Endothelial cell of umbilical vein (primary cell): ENCODE data around the gene PTPN13. TPM values are rescaled to one million over a fixed set of nuclear protein-coding genes. Genes with fewer than 3 reads are reported as not detected.

Source experiments
- BruUV-seq: library from RNA; stranded (reverse); fragments of 400-500 nt; replicated peaks from 2 replicates; lab custom pipeline; 2021; lab: Mats Ljungman, UMichigan
- CTCF ChIA-PET: fragments of 300-600, 350-600 bp; sonication (Branson Sonifier 250); formaldehyde crosslinking; loops from one replicate; lab custom pipeline; 2021; ENCODE audit warnings: antibody characterized with exemption, inconsistent platforms; lab: Charles Lee
- POLR2A ChIA-PET: fragments of 300-600, 350-600 bp; sonication (Branson Sonifier 250); formaldehyde crosslinking; loops from one replicate; lab custom pipeline; 2021; ENCODE audit warnings: antibody characterized with exemption, inconsistent platforms; lab: Charles Lee
- DNase-seq: peaks from one replicate; pipeline ENCODE4 v3.0.0-alpha.2; 2011; ENCODE audit warnings: low read depth, low spot score
- FAIRE-seq: peaks from 2 replicates; lab custom pipeline; 2011; peaks lifted over from hg19 to GRCh38; lab: Jason Lieb, UNC
- H2AFZ ChIP-seq: 2 replicates; pipeline ENCODE4 v1.6.0; 2012; ENCODE audit warnings: low read depth, low read length, control low read depth, inconsistent platforms
- H3K27ac ChIP-seq: 2 replicates; pipeline ENCODE4 v1.5.1; 2011; ENCODE audit warnings: low read depth, mild to moderate bottlenecking, control low read depth, low read length, moderate library complexity; ENCODE audit not compliant: insufficient read depth
- H3K27me3 ChIP-seq, 2 experiments: 2 replicates each; pipeline versions ENCODE4 v1.6.0 to v1.6.1; 2011; ENCODE audit warnings: low read length in 2 of 2, mixed read lengths in 1 of 2; ENCODE audit not compliant: control insufficient read depth in 2 of 2, insufficient read depth in 2 of 2
- H3K36me3 ChIP-seq, 2 experiments: 2 replicates in 1 of 2; 3 replicates in 1 of 2; pipeline ENCODE4 v1.5.1; 2011; ENCODE audit warnings: low read length in 2 of 2, mild to moderate bottlenecking in 1 of 2, moderate library complexity in 1 of 2; ENCODE audit not compliant: control insufficient read depth in 2 of 2, insufficient read depth in 2 of 2; ENCODE audit errors: extremely low read depth in 1 of 2
- H3K4me1 ChIP-seq: 3 replicates; pipeline ENCODE4 v1.5.1; 2011; ENCODE audit warnings: mild to moderate bottlenecking, low read length; ENCODE audit not compliant: control insufficient read depth, insufficient read depth; ENCODE audit errors: extremely low read depth
- H3K4me2 ChIP-seq: 2 replicates; pipeline ENCODE4 v1.6.1; 2011; ENCODE audit warnings: low read length, control low read depth, mixed read lengths; ENCODE audit not compliant: insufficient read depth
- H3K4me3 ChIP-seq, 3 experiments: fragments of 200-600 bp in 1 of 3; sonication (generic), shearing (Covaris generic) in 1 of 3; replicated peaks in 1 of 3; 2 replicates each; pipeline ENCODE4 v1.5.1; 2011 to 2016; ENCODE audit warnings: control low read depth in 3 of 3, low read length in 3 of 3, mild to moderate bottlenecking in 2 of 3, inconsistent platforms in 1 of 3, low read depth in 1 of 3, moderate library complexity in 1 of 3; ENCODE audit not compliant: insufficient read depth in 1 of 3
- H3K79me2 ChIP-seq: 2 replicates; pipeline ENCODE4 v1.6.0; 2012; ENCODE audit warnings: low read length, inconsistent platforms; ENCODE audit not compliant: control insufficient read depth, insufficient read depth
- H3K9ac ChIP-seq: replicated peaks from 2 replicates; pipeline ENCODE3; 2011; ENCODE audit warnings: low read length, control low read depth; ENCODE audit not compliant: insufficient read depth; ENCODE audit errors: extremely low read depth
- H3K9me1 ChIP-seq: replicated peaks from 3 replicates; pipeline ENCODE4 v1.6.0; 2011; ENCODE audit warnings: mild to moderate bottlenecking, low read length; ENCODE audit not compliant: control insufficient read depth, insufficient read depth; ENCODE audit errors: extremely low read depth
- H3K9me3 ChIP-seq: replicated peaks from 2 replicates; pipeline ENCODE4 v1.5.1; 2012; ENCODE audit warnings: low read length, inconsistent platforms; ENCODE audit not compliant: control insufficient read depth, insufficient read depth
- H4K20me1 ChIP-seq: replicated peaks from 2 replicates; pipeline ENCODE3; 2011; ENCODE audit warnings: mild to moderate bottlenecking, low read length; ENCODE audit not compliant: control insufficient read depth, insufficient read depth; ENCODE audit errors: extremely low read depth
- EZH2 ChIP-seq: IDR thresholded peaks from 2 replicates; pipeline ENCODE4 v1.6.1; 2012; ENCODE audit warnings: borderline replicate concordance, low read depth, mild to moderate bottlenecking, moderate library complexity, low read length, inconsistent platforms; ENCODE audit not compliant: severe bottlenecking
- FOS ChIP-seq: IDR thresholded peaks from 2 replicates; pipeline ENCODE4 v1.6.1; 2011; ENCODE audit warnings: mild to moderate bottlenecking, low read length, moderate library complexity, borderline replicate concordance; ENCODE audit not compliant: insufficient read depth
- GATA2 ChIP-seq: IDR thresholded peaks from 2 replicates; pipeline ENCODE4 v1.7.0; 2011; ENCODE audit warnings: low read depth, mild to moderate bottlenecking, moderate library complexity, mixed read lengths, low read length; ENCODE audit not compliant: insufficient read length, insufficient read depth
- JUN ChIP-seq: IDR thresholded peaks from 2 replicates; pipeline ENCODE4 v1.6.1; 2011; ENCODE audit warnings: borderline replicate concordance, low read depth; ENCODE audit not compliant: insufficient read length, insufficient read depth
- MYC ChIP-seq: IDR thresholded peaks from one replicate; pipeline ENCODE4 v1.6.1; 2011; ENCODE audit warnings: mild to moderate bottlenecking, low read depth, low read length
- POLR2A ChIP-seq: IDR thresholded peaks from 2 replicates; pipeline ENCODE4 v1.6.1; 2012; ENCODE audit warnings: low read depth, mild to moderate bottlenecking, control low read depth, low read length
- POLR2AphosphoS5 ChIP-seq: IDR thresholded peaks from 2 replicates; pipeline ENCODE4 v1.6.1; 2012; ENCODE audit warnings: low read depth, mild to moderate bottlenecking, control low read depth, low read length, moderate library complexity; ENCODE audit not compliant: insufficient read depth
- dilution Hi-C: fragments of 300-500 bp; cut with MboI; formaldehyde crosslinking; loops from one replicate; pipeline ENCODE4 v1.15.0; 2019; ENCODE audit warnings: low sequenced_read_pairs; ENCODE audit not compliant: extremely low pct_ligation_motif_present
- intact Hi-C: fragments of 100-400 bp; cut with micrococcal nuclease; formaldehyde crosslinking; loops from one replicate; pipeline ENCODE4 v1.10.0; 2022
- polyA plus RNA-seq, 4 experiments: library from polyadenylated mRNA; depleted of rRNA in 3 of 4; stranded (reverse) in 3 of 4; unstranded in 1 of 4; fragments of >200 nt; gene quantifications; 2 replicates each; pipeline versions ENCODE4 v1.2.1 to v1.2.3, GENCODE V29; 2011 to 2012; ENCODE audit warnings: missing spikeins in 1 of 4
- total RNA-seq: library from RNA; stranded (reverse); gene quantifications from 2 replicates; pipeline ENCODE4 v1.2.3, GENCODE V29; 2021
- TF ChIP-seq, protein P1 (sequence below), 2 donors: IDR thresholded peaks; 1 replicate in 1 of 2; 2 replicates in 1 of 2; pipeline ENCODE4 v1.5.1; 2011; ENCODE audit warnings: low read length in 2 of 2, mild to moderate bottlenecking in 2 of 2, moderate library complexity in 2 of 2, control low read depth in 1 of 2, inconsistent platforms in 1 of 2, low read depth in 1 of 2; ENCODE audit not compliant: insufficient read depth in 1 of 2; ENCODE audit errors: extremely low read depth in 1 of 2
- TF ChIP-seq, protein P2 (sequence below): IDR thresholded peaks from 2 replicates; pipeline ENCODE4 v1.6.1; 2011; ENCODE audit not compliant: insufficient read depth, insufficient read length

PTPN13 gene
- total and polyA plus RNA-seq, 2 donors (not counting 3 experiments of a cell fraction or from before 2014, with no cell fraction given), result 0.69 to 2.9 TPM

DNA sequence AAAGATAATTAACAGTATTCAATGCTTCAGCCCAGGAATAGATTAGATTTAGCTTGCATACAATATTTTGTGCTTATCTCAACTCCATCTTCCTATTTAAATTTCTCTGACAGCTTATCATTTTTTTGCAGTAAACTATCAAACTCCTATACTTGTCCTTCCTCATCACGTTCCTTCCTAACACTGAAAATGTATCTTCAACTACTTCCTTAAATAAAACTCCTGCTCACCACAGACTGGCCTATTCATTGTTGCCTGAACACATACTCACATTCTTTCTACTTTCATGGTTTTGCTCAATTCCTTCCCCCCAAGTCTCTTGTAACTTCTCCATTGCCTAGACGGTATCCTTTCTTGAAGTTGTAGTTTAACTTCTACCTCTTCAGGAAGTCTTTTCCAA is 28.5 kb upstream of the PTPN13 start:
- no peak for TF ChIP-seq FOS
- TF ChIP-seq, protein P1, sequence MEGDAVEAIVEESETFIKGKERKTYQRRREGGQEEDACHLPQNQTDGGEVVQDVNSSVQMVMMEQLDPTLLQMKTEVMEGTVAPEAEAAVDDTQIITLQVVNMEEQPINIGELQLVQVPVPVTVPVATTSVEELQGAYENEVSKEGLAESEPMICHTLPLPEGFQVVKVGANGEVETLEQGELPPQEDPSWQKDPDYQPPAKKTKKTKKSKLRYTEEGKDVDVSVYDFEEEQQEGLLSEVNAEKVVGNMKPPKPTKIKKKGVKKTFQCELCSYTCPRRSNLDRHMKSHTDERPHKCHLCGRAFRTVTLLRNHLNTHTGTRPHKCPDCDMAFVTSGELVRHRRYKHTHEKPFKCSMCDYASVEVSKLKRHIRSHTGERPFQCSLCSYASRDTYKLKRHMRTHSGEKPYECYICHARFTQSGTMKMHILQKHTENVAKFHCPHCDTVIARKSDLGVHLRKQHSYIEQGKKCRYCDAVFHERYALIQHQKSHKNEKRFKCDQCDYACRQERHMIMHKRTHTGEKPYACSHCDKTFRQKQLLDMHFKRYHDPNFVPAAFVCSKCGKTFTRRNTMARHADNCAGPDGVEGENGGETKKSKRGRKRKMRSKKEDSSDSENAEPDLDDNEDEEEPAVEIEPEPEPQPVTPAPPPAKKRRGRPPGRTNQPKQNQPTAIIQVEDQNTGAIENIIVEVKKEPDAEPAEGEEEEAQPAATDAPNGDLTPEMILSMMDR (IDR thresholded peaks at IDR 0.05; ENCODE audit: extremely low read depth in 1 of 2, insufficient read depth in 1 of 2, low read depth in 1 of 2, low read length in 2 of 2), result no peak
- TF ChIP-seq GATA2, result no peak
- TF ChIP-seq, protein P2, sequence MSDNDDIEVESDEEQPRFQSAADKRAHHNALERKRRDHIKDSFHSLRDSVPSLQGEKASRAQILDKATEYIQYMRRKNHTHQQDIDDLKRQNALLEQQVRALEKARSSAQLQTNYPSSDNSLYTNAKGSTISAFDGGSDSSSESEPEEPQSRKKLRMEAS, result no peak
- no peak for TF ChIP-seq MYC
- TF ChIP-seq EZH2, result no peak
- TF ChIP-seq JUN, result no peak
- no peak for TF ChIP-seq POLR2A
- no peak for TF ChIP-seq POLR2AphosphoS5
- Histone ChIP-seq H3K36me3 (no peaks in the 10 kb centered on the region), H3K9ac (no peak overlapping the region), H3K9me1 (no peaks in the 10 kb centered on the region), H2AFZ (no peak overlapping the region), H3K4me2 (no peak overlapping the region), H4K20me1 (no peaks in the 10 kb centered on the region), H3K79me2 (no peaks in the 10 kb centered on the region), H3K9me3 (no peaks in the 10 kb centered on the region), H3K4me1 (no peaks in the 10 kb centered on the region), H3K4me3 (no peak overlapping the region), H3K27me3 (no peaks in the 10 kb centered on the region), H3K27ac (no peak overlapping the region)
- dilution Hi-C loops (no loop called here), intact Hi-C loops (no loop called here)
- DNase-seq (no peak), FAIRE-seq (no peak)
- ChIA-PET POLR2A (no interaction called here), CTCF (interaction anchor here (0.7 to 1.1 kb wide), 2 partner anchors 18 to 67 kb away, joined by 3 read pairs; no protein-coding TSS in a partner anchor)
- BruUV-seq, result no TSS peak
